WI38 (cell line): ENCODE results near the gene HUS1B.

ENCODE experiments used
- H3K4me3 ChIP-seq: 2 replicates; pipeline ENCODE4 v1.5.1; 2011; ENCODE audit warnings: low read depth, mild to moderate bottlenecking, control low read depth, low read length
- TF ChIP-seq, protein P1 (sequence below): IDR thresholded peaks from 2 replicates; pipeline ENCODE4 v1.5.1; 2012; ENCODE audit warnings: low read depth, mild to moderate bottlenecking, control low read depth, low read length

Gene HUS1B

GRCh38 chr6:636488-636887, 20.4 kb downstream of the HUS1B start:
- TF ChIP-seq, protein P1, sequence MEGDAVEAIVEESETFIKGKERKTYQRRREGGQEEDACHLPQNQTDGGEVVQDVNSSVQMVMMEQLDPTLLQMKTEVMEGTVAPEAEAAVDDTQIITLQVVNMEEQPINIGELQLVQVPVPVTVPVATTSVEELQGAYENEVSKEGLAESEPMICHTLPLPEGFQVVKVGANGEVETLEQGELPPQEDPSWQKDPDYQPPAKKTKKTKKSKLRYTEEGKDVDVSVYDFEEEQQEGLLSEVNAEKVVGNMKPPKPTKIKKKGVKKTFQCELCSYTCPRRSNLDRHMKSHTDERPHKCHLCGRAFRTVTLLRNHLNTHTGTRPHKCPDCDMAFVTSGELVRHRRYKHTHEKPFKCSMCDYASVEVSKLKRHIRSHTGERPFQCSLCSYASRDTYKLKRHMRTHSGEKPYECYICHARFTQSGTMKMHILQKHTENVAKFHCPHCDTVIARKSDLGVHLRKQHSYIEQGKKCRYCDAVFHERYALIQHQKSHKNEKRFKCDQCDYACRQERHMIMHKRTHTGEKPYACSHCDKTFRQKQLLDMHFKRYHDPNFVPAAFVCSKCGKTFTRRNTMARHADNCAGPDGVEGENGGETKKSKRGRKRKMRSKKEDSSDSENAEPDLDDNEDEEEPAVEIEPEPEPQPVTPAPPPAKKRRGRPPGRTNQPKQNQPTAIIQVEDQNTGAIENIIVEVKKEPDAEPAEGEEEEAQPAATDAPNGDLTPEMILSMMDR = no peak
- no peak overlapping the region for H3K4me3 ChIP-seq

- TF ChIP-seq, protein P1 = no peak
- H3K4me3 ChIP-seq = no peak overlapping the region
Measured at GRCh38 chr6:635233-635632, 21.7 kb downstream of the HUS1B start.

DNA sequence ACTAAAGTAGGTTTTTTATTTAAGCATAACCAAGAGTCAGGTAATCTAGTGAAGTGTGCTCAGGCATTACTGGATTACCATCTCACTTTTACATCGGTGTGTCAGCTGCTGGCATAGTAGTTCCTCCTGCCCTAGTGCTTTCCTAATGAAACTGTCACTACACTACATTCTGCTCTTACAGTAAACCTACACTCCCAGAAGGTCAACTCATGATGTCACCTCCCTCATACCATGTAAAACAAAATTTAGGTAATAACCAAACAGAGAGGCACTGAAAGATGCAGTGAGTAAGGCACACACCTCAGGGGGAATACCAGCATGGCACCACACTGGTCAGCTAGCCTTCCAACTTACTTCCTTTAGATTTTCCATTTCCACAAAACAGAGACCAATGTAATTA, 23.3 kb downstream of the HUS1B start:
- TF ChIP-seq, protein P1 = no peak

DNA sequence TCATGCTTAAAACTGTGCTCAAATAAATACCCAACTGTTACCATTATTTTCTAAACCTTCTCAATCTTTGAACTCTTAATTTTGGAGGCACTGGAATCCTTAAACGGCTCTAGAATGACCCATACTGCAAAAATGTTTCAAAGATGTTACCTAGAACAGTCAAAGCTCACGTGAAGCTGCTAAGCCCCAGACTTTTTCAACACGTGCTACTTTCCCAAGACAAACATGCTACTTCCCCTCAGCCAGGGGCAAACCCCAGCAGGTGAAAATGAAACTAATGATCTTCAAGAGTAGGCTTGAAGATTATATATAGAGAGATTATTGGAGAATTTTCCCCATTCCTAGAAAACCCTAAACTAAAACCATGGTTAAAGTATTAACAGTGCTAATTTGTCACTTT, 28.1 kb downstream of the HUS1B start:
- TF ChIP-seq, protein P1 = no peak
- no peak overlapping the region for H3K4me3 ChIP-seq

More for the DNA sequence above, 23.3 kb downstream of the HUS1B start:
- no peak overlapping the region for H3K4me3 ChIP-seq

GRCh38 chr6:626236-626635, 30.7 kb downstream of the HUS1B start:
- TF ChIP-seq, protein P1 = no peak
- H3K4me3 ChIP-seq = no peak overlapping the region

DNA sequence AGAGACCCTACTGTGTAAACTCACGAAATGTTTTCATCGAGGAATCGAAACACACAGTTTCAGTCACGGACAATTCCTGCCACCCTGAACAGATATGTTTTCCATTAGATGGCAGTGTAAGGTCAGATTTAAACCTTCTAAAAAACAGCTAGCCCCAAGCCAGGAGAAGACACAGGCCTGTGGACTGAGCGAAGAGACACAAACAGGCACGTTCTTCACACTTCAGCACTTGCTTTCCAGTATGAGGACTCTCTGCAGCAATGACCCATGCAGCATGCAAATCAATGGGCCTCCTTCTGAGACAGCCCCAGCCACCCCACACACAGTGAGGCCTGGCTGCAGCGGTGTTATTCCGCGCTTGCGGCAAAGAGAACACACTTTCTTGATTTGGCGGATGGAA, 31.9 kb downstream of the HUS1B start:
- TF ChIP-seq, protein P1 = no peak
- no peak overlapping the region for H3K4me3 ChIP-seq

GRCh38 chr6:622462-622861, 34.4 kb downstream of the HUS1B start:
- H3K4me3 ChIP-seq = no peak overlapping the region
- TF ChIP-seq, protein P1 = no peak
